Peyer's patch (tissue), 4 donors: ENCODE data around the gene KIF6. TPM values are rescaled to one million over a fixed set of nuclear protein-coding genes. Genes with fewer than 3 reads are reported as not detected.
"Not testable (repeated sequence)": the region's sequence is repeated elsewhere in the genome, so short reads cannot be mapped to it uniquely, and the experiment has no call there.

ENCODE experiments used
- DNase-seq, 3 donors: peaks; one replicate each; pipeline ENCODE4 v3.0.0-alpha.2; 2017 to 2019
- H3K27ac ChIP-seq, 4 donors: fragments of 200-600 bp; sonication (generic); one replicate each; pipeline ENCODE4 v1.5.1; 2016 to 2019
- H3K27me3 ChIP-seq, 2 donors: fragments of 200-600 bp; sonication (generic); one replicate each; pipeline ENCODE4 v1.5.1; 2019
- H3K36me3 ChIP-seq, 3 donors: fragments of 200-600 bp; sonication (generic); one replicate each; pipeline ENCODE4 v1.5.1; 2016 to 2019
- H3K4me1 ChIP-seq, 4 donors: fragments of 200-600 bp; sonication (generic); one replicate each; pipeline ENCODE4 v1.5.1; 2016 to 2019
- H3K4me3 ChIP-seq, 4 donors: fragments of 200-600 bp; sonication (generic); 1 replicate in 3 of 4; 2 replicates in 1 of 4; pipeline ENCODE4 v1.5.1; 2016 to 2019; ENCODE audit warnings: mild to moderate bottlenecking in 1 of 4
- H3K9me3 ChIP-seq, 4 donors: fragments of 200-600 bp; sonication (generic); one replicate each; pipeline ENCODE4 v1.5.1; 2016 to 2019; ENCODE audit warnings: mild to moderate bottlenecking in 1 of 4
- CTCF ChIP-seq, 6 experiments: fragments of 450-650 bp in 4 of 6; fragments of 200-600 bp in 2 of 6; sonication (generic) in 1 of 6; IDR thresholded peaks; one replicate each; pipeline ENCODE4 v1.5.1; 2017 to 2019; ENCODE audit warnings: antibody characterized with exemption in 6 of 6, mild to moderate bottlenecking in 3 of 6, moderate library complexity in 1 of 6
- POLR2A ChIP-seq, 2 donors: fragments of 450-650 bp; IDR thresholded peaks; one replicate each; pipeline ENCODE4 v1.5.1; 2017; ENCODE audit warnings: antibody characterized with exemption in 2 of 2, mild to moderate bottlenecking in 2 of 2, moderate library complexity in 2 of 2
- total RNA-seq, 4 donors: library from RNA; depleted of rRNA; stranded (reverse); fragments of >200 nt; gene quantifications; one replicate each; pipeline ENCODE4 v1.1.0, GENCODE V29; 2016

KIF6 gene
- total RNA-seq, 4 donors from 2014 or later: 0.83 TPM; not detected in 3

- Histone ChIP-seq H3K9me3 (no peaks in the 10 kb centered on the region), H3K4me3 (no peak overlapping the region), H3K4me1 (no peaks in the 10 kb centered on the region), H3K27me3 (no peaks in the 10 kb centered on the region), H3K36me3 (no peaks in the 10 kb centered on the region), H3K27ac (peak overlapping the region in 1 of 4 donors; percentile 35)
- TF ChIP-seq CTCF (IDR thresholded peaks at IDR 0.05) (no peak), POLR2A (IDR thresholded peaks at IDR 0.05) (no peak)
- no peak for DNase-seq
Measured at GRCh38 chr6:39520411-39520810, 204.8 kb downstream of the KIF6 start.

GRCh38 chr6:39518221-39518620 lies 207.0 kb downstream of the KIF6 start:
- no peaks in the 10 kb centered on the region for H3K9me3 ChIP-seq
- TF ChIP-seq CTCF (IDR thresholded peaks at IDR 0.05): no peak
- no peak for TF ChIP-seq POLR2A (IDR thresholded peaks at IDR 0.05)
- no peak for DNase-seq
- no peaks in the 10 kb centered on the region for H3K4me1 ChIP-seq
- peak overlapping the region in 1 of 4 donors; percentile 16 for H3K27ac ChIP-seq
- H3K27me3 ChIP-seq: no peaks in the 10 kb centered on the region
- H3K4me3 ChIP-seq: no peak overlapping the region
- no peaks in the 10 kb centered on the region for H3K36me3 ChIP-seq

- Histone ChIP-seq H3K36me3 (no peaks in the 10 kb centered on the region), H3K9me3 (no peaks in the 10 kb centered on the region), H3K27me3 (no peaks in the 10 kb centered on the region), H3K27ac (peak overlapping the region in 1 of 4 donors; percentile 16), H3K4me1 (no peaks in the 10 kb centered on the region), H3K4me3 (no peak overlapping the region)
- no peak for DNase-seq
- TF ChIP-seq POLR2A (IDR thresholded peaks at IDR 0.05) (no peak), CTCF (IDR thresholded peaks at IDR 0.05) (no peak)
Measured at GRCh38 chr6:39517756-39518155, 207.5 kb downstream of the KIF6 start.

GRCh38 chr6:39516471-39516870 lies 208.7 kb downstream of the KIF6 start:
- no peak for DNase-seq
- Histone ChIP-seq H3K27ac (no peak overlapping the region), H3K9me3 (no peaks in the 10 kb centered on the region), H3K36me3 (no peaks in the 10 kb centered on the region), H3K4me3 (no peak overlapping the region), H3K27me3 (no peaks in the 10 kb centered on the region), H3K4me1 (no peaks in the 10 kb centered on the region)
- TF ChIP-seq CTCF (IDR thresholded peaks at IDR 0.05) (no peak), POLR2A (IDR thresholded peaks at IDR 0.05) (no peak)

GRCh38 chr6:39515471-39515870 lies 209.7 kb downstream of the KIF6 start:
- H3K36me3 ChIP-seq: no peaks in the 10 kb centered on the region
- TF ChIP-seq POLR2A (IDR thresholded peaks at IDR 0.05) (no peak), CTCF (IDR thresholded peaks at IDR 0.05) (no peak)
- no peaks in the 10 kb centered on the region for H3K9me3 ChIP-seq
- no peaks in the 10 kb centered on the region for H3K27me3 ChIP-seq
- no peak overlapping the region for H3K4me3 ChIP-seq
- H3K4me1 ChIP-seq: no peaks in the 10 kb centered on the region
- H3K27ac ChIP-seq: no peak overlapping the region
- DNase-seq: no peak

GRCh38 chr6:39515006-39515405 lies 210.2 kb downstream of the KIF6 start:
- Histone ChIP-seq H3K27me3 (no peaks in the 10 kb centered on the region), H3K4me1 (no peaks in the 10 kb centered on the region), H3K27ac (no peak overlapping the region), H3K4me3 (no peak overlapping the region), H3K9me3 (no peaks in the 10 kb centered on the region), H3K36me3 (no peaks in the 10 kb centered on the region)
- no peak for TF ChIP-seq POLR2A (IDR thresholded peaks at IDR 0.05)
- TF ChIP-seq CTCF (IDR thresholded peaks at IDR 0.05): no peak
- no peak for DNase-seq

GRCh38 chr6:39509831-39510230 lies 215.4 kb downstream of the KIF6 start:
- H3K4me3 ChIP-seq, DNase-seq, H3K9me3 ChIP-seq, H3K27me3 ChIP-seq, H3K36me3 ChIP-seq, H3K4me1 ChIP-seq, H3K27ac ChIP-seq: not testable (repeated sequence)
